HAP-1 (cell line): Measurements from ENCODE around the gene TAC4.
"Not testable (repeated sequence)": the region's sequence is repeated elsewhere in the genome, so short reads cannot be mapped to it uniquely, and the experiment has no call there.

ENCODE experiments used
- DNase-seq, 2 experiments: peaks; one replicate each; pipeline ENCODE4 v3.0.0-alpha.2; 2016 to 2020; ENCODE audit warnings: low spot score in 2 of 2
- H3K27me3 ChIP-seq: fragments of 250-450 bp; sonication (Bioruptor Pico); 2 replicates; pipeline ENCODE4 v1.5.1; 2020; ENCODE audit warnings: low read depth, mild to moderate bottlenecking, moderate library complexity
- H3K36me3 ChIP-seq: fragments of 250-450 bp; sonication (Bioruptor Pico); replicated peaks from 2 replicates; pipeline ENCODE4 v1.5.1; 2020; ENCODE audit warnings: mild to moderate bottlenecking
- H3K4me1 ChIP-seq: fragments of 250-450 bp; sonication (Bioruptor Pico); 2 replicates; pipeline ENCODE4 v1.5.1; 2020; ENCODE audit warnings: mild to moderate bottlenecking
- H3K4me3 ChIP-seq: fragments of 250-450 bp; sonication (Bioruptor Pico); 2 replicates; pipeline ENCODE4 v1.5.1; 2020; ENCODE audit warnings: mild to moderate bottlenecking, moderate library complexity
- H3K9me3 ChIP-seq: fragments of 250-450 bp; sonication (Bioruptor Pico); 2 replicates; pipeline ENCODE4 v1.5.1; 2020; ENCODE audit warnings: mild to moderate bottlenecking, moderate library complexity
- in situ Hi-C: fragments of 300-500 bp; cut with MboI; formaldehyde crosslinking; loops from 3 replicates; pipeline ENCODE4 v1.14.3; 2020; ENCODE audit warnings: low sequenced_read_pairs, inconsistent platforms, mixed read lengths

TAC4 gene

DNA sequence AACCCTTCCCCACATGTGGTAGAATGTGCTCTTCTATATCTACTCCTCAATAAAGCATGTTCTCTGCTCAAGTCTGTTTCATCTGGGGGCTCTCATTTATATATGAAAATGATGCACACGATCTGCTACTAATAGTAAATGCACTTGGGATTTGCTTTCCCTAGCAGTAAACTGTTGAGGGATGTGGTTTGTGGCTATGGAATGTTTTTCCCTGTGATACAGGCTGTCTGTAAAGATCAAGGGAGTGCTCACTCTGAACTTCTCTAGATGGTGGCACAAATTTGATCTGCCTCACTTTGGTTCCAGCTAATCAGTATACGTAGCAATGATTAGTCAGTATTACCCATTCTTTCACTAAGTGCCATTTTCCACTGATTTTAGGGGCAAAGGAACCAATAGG lies 18.8 kb downstream of the TAC4 start:
- Histone ChIP-seq H3K9me3 (no peaks in the 10 kb centered on the region), H3K4me1 (peaks cover 22% of the 10 kb centered on the region), H3K4me3 (no peak overlapping the region), H3K36me3 (peaks cover 53% of the 10 kb centered on the region), H3K27me3 (no peaks in the 10 kb centered on the region)
- DNase-seq = no peak
- in situ Hi-C loops = no loop called here

DNA sequence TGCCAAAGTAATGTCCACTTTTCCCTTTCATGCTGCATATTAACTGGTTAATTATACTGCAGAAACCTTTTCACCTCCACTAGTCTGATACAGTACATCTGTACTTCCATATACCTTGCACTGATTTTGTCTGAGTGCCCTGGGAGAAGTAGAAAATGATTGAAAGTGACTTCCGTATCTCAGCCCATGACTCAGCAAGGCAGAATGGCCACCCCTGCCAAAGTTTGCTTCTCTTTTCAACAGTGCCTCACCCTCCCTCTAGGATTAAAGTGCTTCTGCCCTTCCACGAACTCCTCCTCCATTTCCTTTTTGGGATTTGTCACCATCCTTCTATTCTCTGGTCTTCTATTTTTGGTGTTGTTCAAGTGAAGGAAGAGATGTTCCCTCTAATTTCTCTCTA lies 19.5 kb downstream of the TAC4 start:
- H3K27me3 ChIP-seq, DNase-seq, H3K9me3 ChIP-seq, H3K4me3 ChIP-seq, in situ Hi-C loops: not testable (repeated sequence)
- H3K36me3 ChIP-seq = peaks cover 55% of the 10 kb centered on the region
- H3K4me1 ChIP-seq = peaks cover 22% of the 10 kb centered on the region

DNA sequence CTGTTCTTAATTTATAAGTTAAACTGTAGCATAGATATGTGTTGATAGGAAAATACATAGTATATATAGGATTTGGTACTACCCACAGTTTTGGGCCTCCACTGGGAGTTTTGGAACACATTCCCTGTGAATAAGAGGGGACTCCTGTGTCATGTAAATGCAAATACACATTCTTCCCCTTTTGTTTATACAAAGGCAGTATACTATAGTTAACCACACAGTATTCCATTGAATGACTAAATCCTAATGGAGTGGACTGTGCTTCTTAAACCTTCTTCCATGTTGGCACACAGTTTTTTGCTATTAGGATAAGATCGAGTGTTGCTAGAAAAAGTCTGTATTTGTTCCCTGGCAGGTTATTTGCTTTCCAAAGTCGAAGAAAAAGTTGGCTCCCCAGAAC lies 22.2 kb downstream of the TAC4 start:
- Histone ChIP-seq H3K4me1 (peaks cover 31% of the 10 kb centered on the region), H3K4me3 (no peak overlapping the region), H3K27me3 (no peaks in the 10 kb centered on the region), H3K36me3 (peaks cover 70% of the 10 kb centered on the region), H3K9me3 (no peaks in the 10 kb centered on the region)
- peak; percentile 47 to 94 for DNase-seq
- in situ Hi-C loops = no loop called here

- in situ Hi-C loops = no loop called here
- no peaks in the 10 kb centered on the region for H3K27me3 ChIP-seq
- peaks cover 29% of the 10 kb centered on the region for H3K4me1 ChIP-seq
- peaks cover 67% of the 10 kb centered on the region for H3K36me3 ChIP-seq
- no peak for DNase-seq
- H3K9me3 ChIP-seq = no peaks in the 10 kb centered on the region
- H3K4me3 ChIP-seq = no peak overlapping the region
These were observed 24.3 kb downstream of the TAC4 start for GRCh38 chr17:49823614-49824013.

- Histone ChIP-seq H3K4me3 (no peak overlapping the region), H3K36me3 (peaks cover 66% of the 10 kb centered on the region), H3K9me3 (no peaks in the 10 kb centered on the region), H3K4me1 (peaks cover 29% of the 10 kb centered on the region), H3K27me3 (no peaks in the 10 kb centered on the region)
- DNase-seq = no peak
- in situ Hi-C loops = no loop called here
These were observed 25.0 kb downstream of the TAC4 start for GRCh38 chr17:49822829-49823228.

- DNase-seq = no peak
- Histone ChIP-seq H3K9me3 (no peaks in the 10 kb centered on the region), H3K36me3 (peaks cover 67% of the 10 kb centered on the region), H3K4me3 (no peak overlapping the region), H3K4me1 (peaks cover 29% of the 10 kb centered on the region), H3K27me3 (no peaks in the 10 kb centered on the region)
- in situ Hi-C loops = no loop called here
These were observed 26.0 kb downstream of the TAC4 start for GRCh38 chr17:49821916-49822315.

DNA sequence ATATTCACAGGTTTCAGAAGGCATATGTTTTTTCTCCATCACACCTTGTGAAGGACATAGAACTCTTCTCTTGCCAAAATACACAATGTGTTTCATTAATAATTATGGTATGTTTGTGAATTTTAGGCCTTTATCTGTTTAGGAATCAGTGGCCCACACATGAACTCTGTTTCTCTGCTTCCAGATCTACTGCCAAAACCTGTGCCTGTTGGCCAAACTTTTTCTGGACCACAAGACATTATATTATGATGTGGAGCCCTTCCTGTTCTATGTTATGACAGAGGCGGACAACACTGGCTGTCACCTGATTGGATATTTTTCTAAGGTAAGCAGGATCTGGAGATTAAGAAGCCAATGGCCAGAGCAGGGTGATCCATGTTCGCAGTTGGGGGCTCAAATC lies 26.4 kb downstream of the TAC4 start:
- Histone ChIP-seq H3K9me3 (no peaks in the 10 kb centered on the region), H3K27me3 (no peaks in the 10 kb centered on the region), H3K4me3 (no peak overlapping the region), H3K4me1 (peaks cover 31% of the 10 kb centered on the region), H3K36me3 (peaks cover 67% of the 10 kb centered on the region)
- no peak for DNase-seq
- in situ Hi-C loops = no loop called here

DNA sequence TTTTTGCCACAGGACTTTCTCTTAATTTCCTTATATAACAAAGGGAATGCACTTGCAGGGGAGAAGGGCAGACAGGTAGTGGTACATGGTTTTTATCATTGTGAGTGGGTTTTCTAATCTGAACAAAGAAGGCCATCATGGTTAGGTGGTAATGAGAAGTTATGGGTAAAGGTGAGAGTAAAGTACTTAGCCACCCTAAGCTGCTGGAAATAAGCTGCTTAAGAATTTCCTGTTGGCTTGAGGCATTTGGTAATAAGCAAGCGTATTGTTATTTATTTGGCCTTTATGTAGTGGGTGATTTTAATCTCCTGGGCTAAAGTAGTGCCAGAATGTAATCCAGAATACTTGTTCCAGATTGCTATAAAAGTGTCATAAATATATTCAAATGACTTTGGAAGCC lies 27.1 kb downstream of the TAC4 start:
- peaks cover 63% of the 10 kb centered on the region for H3K36me3 ChIP-seq
- peaks cover 29% of the 10 kb centered on the region for H3K4me1 ChIP-seq
- DNase-seq = peak in 1 of 2 experiments; percentile 84

GRCh38 chr17:49819651-49820050 lies 28.2 kb downstream of the TAC4 start:
- no peaks in the 10 kb centered on the region for H3K9me3 ChIP-seq
- in situ Hi-C loops = no loop called here
- no peaks in the 10 kb centered on the region for H3K27me3 ChIP-seq
- no peak for DNase-seq
- no peak overlapping the region for H3K4me3 ChIP-seq
- peaks cover 30% of the 10 kb centered on the region for H3K4me1 ChIP-seq
- peaks cover 57% of the 10 kb centered on the region for H3K36me3 ChIP-seq

More for the DNA sequence above, 27.1 kb downstream of the TAC4 start:
- no peaks in the 10 kb centered on the region for H3K9me3 ChIP-seq
- no peaks in the 10 kb centered on the region for H3K27me3 ChIP-seq
- H3K4me3 ChIP-seq = no peak overlapping the region
- in situ Hi-C loops = no loop called here

DNA sequence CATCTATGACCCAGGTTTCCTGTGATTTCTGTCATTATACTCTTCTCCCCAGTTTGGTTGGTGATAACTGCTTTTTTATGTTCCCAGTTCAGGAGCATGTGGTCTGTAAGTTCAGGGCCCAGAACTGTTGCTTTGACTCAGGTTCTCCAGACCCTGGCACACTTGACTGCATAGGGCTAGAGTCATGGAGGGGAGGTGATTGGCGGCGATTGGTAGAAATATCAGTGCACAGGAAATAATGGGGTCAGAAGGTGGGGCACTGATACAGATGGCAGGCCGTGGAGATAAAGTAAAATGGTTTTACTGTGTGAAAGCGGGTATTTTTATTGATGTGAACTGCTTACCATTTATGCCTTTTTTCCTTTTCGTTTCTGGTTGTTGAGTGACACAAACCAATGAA lies 28.7 kb downstream of the TAC4 start:
- Histone ChIP-seq H3K27me3 (no peaks in the 10 kb centered on the region), H3K9me3 (no peaks in the 10 kb centered on the region), H3K4me1 (peaks cover 35% of the 10 kb centered on the region), H3K4me3 (no peak overlapping the region), H3K36me3 (peaks cover 53% of the 10 kb centered on the region)
- DNase-seq = no peak
- in situ Hi-C loops = no loop called here

- Histone ChIP-seq H3K9me3 (no peaks in the 10 kb centered on the region), H3K4me3 (no peak overlapping the region), H3K27me3 (no peaks in the 10 kb centered on the region), H3K36me3 (peaks cover 42% of the 10 kb centered on the region), H3K4me1 (peaks cover 38% of the 10 kb centered on the region)
- DNase-seq = no peak
- in situ Hi-C loops = no loop called here
These were observed 29.9 kb downstream of the TAC4 start for GRCh38 chr17:49817993-49818392.

GRCh38 chr17:49815761-49816281 lies 32.0 kb downstream of the TAC4 start:
- Histone ChIP-seq H3K9me3 (no peaks in the 10 kb centered on the region), H3K27me3 (no peaks in the 10 kb centered on the region), H3K4me3 (no peak overlapping the region), H3K36me3 (peaks cover 27% of the 10 kb centered on the region), H3K4me1 (peaks cover 31% of the 10 kb centered on the region)
- peak; percentile 82 to 87 for DNase-seq
- in situ Hi-C loops = no loop called here

- peak; percentile 30 to 44 for DNase-seq
- no peaks in the 10 kb centered on the region for H3K9me3 ChIP-seq
- peaks cover 34% of the 10 kb centered on the region for H3K36me3 ChIP-seq
- no peaks in the 10 kb centered on the region for H3K27me3 ChIP-seq
- in situ Hi-C loops = no loop called here
- peaks cover 26% of the 10 kb centered on the region for H3K4me1 ChIP-seq
- H3K4me3 ChIP-seq = no peak overlapping the region
These were observed 32.9 kb downstream of the TAC4 start for GRCh38 chr17:49814781-49815529.

- Histone ChIP-seq H3K4me1 (peaks cover 2% of the 10 kb centered on the region), H3K9me3 (no peaks in the 10 kb centered on the region), H3K36me3 (peaks cover 60% of the 10 kb centered on the region), H3K4me3 (no peak overlapping the region), H3K27me3 (no peaks in the 10 kb centered on the region)
- in situ Hi-C loops = no loop called here
- no peak for DNase-seq
These were observed 38.8 kb downstream of the TAC4 start for GRCh38 chr17:49809056-49809455.
